ENCODE data around the gene MTX1. TPM values are rescaled to one million over a fixed set of nuclear protein-coding genes. Genes with fewer than 3 reads are reported as not detected.
"Not testable (repeated sequence)": the region's sequence is repeated elsewhere in the genome, so short reads cannot be mapped to it uniquely, and the experiment has no call there.

The MTX1 gene, protein sequence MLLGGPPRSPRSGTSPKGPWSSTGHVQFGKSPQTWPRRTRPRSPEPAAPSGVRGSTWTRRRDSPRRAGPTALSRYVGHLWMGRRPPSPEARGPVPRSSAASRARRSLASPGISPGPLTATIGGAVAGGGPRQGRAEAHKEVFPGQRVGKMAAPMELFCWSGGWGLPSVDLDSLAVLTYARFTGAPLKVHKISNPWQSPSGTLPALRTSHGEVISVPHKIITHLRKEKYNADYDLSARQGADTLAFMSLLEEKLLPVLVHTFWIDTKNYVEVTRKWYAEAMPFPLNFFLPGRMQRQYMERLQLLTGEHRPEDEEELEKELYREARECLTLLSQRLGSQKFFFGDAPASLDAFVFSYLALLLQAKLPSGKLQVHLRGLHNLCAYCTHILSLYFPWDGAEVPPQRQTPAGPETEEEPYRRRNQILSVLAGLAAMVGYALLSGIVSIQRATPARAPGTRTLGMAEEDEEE
- 10 to 100 TPM; 40.0 to 44.2 (median 42.2) TPM for polyA plus RNA-seq (ENCODE audit: insufficient read length in 3 of 3)

DNA sequence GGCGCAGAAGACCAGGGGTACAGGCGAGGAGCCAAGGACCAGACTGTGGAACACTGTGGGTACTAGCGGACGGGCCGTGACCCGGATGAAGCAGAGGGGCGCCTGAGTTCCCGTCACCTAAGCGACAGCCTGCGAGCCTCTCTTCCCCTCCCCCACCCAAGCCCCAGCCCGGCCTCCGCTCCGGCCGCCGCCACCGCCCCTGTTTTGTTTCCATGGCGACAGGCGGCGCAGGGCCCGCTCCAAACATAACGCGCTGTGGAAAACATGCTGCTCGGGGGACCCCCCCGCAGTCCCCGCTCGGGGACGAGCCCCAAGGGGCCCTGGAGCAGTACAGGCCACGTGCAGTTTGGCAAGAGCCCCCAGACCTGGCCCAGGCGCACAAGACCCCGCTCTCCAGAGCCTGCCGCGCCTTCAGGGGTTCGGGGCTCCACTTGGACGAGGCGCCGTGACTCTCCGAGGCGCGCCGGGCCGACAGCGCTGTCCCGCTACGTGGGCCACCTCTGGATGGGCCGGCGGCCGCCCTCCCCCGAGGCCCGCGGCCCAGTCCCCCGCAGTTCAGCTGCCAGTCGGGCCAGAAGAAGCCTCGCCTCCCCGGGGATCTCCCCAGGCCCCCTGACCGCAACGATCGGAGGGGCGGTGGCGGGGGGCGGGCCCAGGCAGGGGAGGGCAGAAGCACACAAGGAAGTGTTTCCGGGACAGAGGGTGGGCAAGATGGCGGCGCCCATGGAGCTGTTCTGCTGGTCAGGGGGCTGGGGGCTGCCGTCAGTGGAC is at the start of gene MTX1:
Gene MTX1 (plus strand): TSS at position 155 of the 771 bp plus-strand sequence. CDS start 110 bp downstream, at position 265.
- peak in 2 of 3 donors; percentile 78 to 83 for DNase-seq (ENCODE audit: low read depth in 3 of 3, low spot score in 2 of 3)

DNA sequence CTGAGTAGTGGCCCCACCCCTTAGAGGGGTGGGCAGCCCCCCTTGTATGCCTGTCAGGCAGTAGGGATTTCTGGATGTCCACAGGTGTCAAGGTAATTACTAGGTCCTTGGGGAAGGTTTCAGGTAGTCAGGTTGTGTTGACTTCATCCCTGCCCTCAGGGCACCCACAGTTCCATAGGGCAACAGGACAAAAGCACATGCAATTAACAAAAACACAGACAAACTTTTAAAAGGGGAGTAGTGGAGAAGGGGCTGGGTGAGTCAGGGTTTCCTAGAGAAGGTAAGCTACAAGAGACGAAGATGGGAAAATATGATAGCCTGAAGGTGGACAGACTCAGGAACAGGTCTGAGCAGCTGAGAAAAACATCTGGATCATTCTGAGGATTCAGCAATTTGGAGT is 49.5 kb upstream of the MTX1 start:
- no peak for DNase-seq (ENCODE audit: low read depth in 3 of 3, low spot score in 2 of 3)

DNA sequence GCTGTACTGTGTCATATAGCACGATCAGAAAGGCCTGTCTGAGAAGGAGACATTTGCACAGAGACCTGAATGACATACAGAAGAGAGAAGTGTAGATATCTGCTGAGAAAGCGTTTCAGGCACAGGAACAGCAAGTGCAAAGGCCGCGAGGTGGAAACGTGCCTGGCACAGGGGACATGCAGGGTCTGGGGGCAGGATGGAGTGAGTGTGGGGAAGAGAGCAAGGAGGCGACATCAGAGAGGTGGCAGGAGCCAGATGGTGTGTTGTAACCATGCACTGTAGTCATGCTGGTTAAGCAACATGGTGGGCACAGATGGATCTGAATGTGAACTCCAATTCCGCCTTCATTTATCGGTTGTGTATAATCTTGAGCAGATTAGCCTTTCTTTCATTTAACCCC is 48.4 kb upstream of the MTX1 start:
- no peak for DNase-seq (ENCODE audit: low read depth in 3 of 3, low spot score in 2 of 3)

DNA sequence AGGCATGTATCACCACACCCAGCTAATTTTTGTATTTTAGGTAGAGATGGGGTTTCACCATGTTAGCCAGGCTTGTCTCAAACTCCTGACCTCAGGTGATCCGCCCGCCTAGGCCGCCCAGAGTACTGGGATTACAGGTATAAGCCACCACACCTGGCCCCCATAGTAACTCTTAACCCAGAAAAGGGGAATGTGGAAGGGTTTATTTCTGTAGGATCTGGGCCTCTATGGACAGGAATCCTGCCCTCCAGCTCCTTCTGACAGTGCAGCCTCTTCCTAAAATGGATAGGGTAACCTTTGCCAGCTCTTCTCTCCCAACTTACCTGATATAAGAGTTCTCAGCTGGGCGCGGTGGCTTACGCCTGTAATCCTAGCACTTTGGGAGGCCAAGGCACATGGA is 45.9 kb upstream of the MTX1 start:
- not testable (repeated sequence) for DNase-seq (ENCODE audit: low read depth in 3 of 3, low spot score in 2 of 3)

DNA sequence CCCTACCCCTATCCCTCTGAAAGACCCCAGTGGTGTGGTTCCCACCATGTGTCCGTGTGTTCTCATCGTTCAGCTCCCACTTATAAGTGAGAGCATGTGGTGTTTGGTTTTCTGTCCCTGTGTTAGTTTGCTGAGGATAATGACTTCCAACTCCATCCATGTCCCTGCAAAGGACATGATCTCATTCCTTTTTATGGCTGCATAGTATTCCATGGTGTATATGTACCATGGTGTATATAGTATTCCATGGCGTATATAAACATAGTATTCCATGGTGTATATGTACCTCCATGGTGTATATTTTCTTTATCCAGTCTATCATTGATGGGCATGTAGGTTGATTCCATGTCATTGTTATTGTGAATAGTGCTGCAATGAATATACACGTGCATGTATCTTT is 44.7 kb upstream of the MTX1 start:
- not testable (repeated sequence) for DNase-seq (ENCODE audit: low read depth in 3 of 3, low spot score in 2 of 3)

DNA sequence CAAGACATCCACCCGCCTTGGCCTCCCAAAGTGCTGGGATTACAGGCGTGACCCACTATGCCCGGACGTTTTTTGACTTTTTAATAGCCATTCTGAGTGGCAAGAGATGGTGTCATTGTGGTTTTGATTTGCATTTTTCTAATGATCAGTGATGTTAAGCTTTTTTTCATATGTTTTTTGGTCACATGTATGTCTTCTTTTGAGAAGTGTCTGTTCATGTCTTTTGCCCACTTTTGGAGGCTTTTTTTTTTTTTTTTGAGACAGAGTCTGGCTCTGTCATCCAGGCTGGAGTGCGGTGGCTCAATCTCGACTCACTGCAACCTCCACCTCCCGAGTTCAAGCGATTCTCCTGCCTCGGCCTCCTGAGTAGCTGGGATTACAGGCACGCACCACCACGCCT is 43.9 kb upstream of the MTX1 start:
- not testable (repeated sequence) for DNase-seq (ENCODE audit: low read depth in 3 of 3, low spot score in 2 of 3)

DNA sequence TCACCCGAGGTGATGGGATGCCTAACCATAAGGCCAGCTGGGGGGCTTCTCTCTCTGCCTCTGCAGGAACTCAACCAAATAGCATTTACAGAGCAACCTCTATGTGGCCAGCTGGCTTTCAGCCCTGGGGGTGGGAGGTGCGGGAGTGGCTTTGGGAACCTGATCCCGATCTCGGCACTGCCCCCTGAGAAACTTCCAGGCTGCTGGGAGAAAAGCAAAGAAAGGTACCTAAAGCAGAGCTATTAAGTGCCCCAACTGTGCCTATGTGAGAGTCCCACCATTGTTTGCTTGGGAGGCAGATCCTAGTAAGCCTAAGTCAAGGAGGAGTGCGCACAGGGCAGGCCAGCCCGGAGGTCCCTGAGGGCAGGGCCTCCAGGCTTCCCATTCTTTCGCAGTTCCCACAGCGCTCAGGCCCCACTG is 42.4 kb upstream of the MTX1 start:
- no peak for DNase-seq (ENCODE audit: low read depth in 3 of 3, low spot score in 2 of 3)

DNA sequence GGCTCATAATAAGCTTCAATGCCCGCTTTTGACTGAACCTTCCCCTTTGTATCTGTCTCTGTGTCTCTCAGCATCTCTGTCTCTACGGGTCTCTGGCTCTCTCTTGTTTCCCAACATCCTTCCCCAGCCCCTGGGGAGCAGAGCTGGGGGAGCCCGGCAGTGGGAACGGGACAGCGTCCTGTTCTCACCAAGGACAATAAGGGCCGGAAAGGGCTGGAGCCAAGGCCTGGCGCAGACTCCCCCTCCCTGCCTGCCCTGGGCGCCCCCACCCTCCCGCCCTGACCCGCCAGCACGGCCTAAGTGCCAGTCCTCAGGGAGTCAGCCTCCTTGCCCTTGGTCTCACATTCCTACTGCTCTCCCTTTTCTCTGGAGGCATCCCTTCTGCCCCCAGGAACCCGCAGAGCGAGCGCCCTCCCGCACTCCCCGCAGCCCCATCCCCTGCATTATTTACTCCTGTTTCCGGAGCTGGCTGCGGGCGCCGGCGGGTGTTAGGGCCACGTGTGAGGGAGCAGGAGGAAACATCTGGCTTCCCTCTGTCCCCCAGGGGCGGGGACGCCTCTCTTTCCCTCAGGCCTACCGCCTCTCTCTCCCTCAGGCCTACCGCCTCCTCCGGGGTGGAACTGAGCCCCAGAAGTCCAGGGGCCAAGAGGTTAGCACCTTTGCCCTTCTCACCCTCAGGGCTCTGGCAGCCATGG is 41.9 kb upstream of the MTX1 start:
- DNase-seq (ENCODE audit: low read depth in 3 of 3, low spot score in 2 of 3): no peak

DNA sequence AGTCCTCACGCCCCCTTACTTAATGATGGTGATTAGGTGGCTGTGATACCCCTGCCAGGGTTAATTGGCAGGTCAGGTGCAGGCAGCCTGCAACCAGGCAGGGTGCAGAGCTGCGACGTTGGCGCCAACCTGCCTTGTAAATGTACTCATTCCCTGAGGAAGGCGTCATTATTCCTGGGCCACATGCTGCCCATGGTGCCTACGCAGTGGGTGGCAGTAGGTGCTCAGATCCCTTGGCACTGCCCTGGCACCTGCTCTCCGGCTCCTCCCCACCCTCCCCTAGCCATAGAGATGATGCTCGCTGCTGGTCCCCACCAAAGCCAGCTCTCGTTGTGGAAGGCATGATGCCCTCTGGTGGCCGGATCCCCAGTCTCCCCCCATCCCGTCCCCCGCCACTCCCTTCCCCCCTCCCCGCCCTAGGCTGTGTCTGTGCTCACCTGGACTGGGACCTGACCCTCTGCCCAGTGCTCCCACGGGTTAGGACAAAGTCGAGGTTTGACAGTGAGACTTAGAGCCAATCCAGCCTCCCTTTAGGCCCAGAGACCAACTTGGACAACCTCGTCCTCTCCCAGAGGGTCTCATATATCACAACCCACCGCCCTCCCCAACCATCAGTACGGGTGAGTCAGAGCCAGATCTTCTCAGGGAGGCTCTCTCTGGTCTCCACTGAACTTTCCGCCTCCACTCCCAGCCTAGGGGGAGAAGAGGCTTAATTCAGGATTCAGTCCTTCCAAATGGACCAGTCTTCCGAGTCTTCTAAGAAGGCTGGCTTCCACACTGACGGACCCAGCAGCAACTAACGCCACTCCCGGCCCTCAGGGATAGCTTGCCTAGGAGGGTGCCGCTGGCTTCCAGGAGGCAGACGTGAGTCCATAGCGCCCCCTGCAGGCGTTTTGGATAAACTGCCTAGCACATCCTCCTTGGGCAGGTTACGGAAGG is 41.1 kb upstream of the MTX1 start:
- DNase-seq (ENCODE audit: low read depth in 3 of 3, low spot score in 2 of 3): no peak

DNA sequence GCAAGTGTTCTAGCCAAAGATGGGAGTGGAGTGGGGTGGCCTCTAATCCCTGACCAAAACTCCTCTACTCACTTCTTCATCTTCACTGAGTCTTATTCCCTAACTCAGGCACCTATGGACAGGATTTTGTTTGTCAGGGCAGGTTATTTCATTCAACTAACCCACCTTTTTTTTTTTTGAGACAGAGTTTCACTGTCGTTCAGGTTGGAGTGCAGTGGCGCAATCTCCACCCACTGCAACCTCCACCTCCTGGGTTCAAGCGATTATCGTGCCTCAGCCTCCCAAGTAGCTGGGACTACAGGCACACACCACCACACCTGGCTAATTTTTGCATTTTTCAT is 40.4 kb upstream of the MTX1 start:
- DNase-seq (ENCODE audit: low read depth in 3 of 3, low spot score in 2 of 3): not testable (repeated sequence)

DNA sequence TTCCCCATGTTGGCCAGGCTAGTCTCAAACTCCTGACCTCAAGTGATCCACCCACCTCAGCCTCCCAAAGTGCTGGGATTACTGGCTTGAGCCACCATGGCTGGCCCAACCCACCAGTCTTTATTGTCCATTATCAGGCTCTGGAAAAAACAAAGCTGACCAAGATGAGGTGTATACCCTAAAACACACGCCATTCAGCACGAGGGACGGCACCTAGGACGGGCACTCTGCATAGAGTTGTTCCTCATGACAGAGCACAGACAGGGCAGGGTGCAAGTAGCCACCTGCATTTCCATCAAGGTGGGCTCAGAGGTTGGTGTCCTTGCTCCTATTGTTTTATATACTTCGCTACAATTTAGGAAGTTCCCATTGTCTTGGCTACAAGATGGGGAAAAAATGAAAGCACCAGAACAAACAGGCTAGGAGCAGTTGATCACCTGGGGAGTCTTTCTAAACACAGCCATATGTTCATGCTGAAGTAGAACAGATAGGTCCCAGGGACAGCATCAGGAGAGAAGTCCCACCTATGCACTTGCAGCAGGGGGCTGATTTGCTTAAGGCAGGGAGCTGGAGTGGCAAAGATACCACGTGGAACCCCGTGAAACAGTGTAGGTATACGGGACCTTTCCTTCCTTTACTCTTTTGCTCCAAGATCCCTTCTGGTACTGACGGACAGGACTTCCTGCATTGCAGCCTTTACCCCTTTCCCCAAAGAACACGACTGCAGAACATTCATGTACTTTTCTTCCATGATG is 39.9 kb upstream of the MTX1 start:
- no peak for DNase-seq (ENCODE audit: low read depth in 3 of 3, low spot score in 2 of 3)

DNA sequence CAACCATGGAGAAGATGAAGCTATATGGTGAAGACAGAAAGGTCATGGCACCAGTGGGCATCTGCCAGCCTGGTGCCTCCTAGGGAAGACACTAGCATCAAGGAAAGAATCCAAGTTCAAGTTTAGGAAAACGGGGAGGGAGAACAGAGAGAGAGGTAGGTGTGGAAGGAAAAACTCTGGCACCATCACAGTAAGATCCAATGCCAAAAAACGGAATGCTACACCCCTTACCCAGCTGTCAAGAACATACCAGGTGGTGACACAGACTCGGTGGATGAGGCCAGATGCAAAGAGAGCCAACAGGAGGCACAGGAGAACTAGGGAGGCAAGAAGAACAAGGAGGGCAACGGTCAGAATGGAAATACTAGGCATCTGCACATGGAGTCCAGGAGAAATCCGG is 39.0 kb upstream of the MTX1 start:
- no peak for DNase-seq (ENCODE audit: low read depth in 3 of 3, low spot score in 2 of 3)

DNA sequence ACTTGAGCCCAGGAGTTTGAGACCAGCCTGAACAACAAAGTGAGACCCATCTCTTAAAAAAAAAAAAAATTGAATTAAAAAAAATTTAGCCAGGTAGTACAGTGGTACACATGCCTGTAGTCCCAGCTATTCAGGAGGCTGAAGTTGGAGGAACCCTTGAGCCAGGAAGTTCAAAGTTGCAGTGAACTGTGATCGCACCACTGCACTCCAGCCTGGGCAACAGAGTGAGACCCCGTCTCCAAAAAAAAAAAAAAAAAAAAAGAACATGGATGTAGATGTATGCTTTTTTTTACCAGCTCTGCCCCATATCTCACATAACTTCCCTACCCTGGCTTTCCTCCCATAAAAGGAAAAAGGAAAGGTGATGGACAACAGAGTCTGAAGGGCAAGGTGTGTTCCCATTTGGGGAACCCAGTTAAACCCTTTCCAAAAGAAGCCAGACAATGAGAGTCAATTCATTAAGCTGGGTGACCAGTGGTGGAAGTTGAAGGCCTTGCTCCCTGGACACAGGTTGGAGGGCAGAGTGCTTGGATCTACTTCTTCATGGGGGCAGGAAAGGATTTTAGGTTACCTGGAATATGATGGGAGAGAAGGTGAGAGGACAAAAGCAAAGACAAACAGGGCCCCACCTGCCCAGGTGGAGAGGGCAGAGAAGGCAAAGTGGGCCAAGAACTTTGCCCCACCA is 38.3 kb upstream of the MTX1 start:
- no peak for DNase-seq (ENCODE audit: low read depth in 3 of 3, low spot score in 2 of 3)

DNA sequence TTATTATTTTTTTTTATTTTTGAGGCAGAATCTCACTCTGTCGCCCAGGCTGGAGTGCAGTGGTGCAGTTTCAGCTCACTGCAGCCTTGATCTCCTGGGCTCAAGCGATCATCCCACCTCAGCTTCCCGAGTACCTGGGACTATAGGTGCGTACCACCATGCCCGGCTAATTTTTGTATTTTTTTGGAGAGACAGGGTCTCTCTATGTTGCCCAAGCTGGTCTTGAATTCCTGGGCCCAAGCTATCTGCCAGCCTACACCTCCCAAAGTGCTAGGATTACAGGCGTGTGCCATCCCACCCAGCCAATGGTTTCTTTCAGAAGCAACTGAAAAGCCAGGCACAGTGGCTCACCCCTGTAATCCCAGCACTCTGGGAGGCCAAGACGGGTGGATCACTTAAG is 37.7 kb upstream of the MTX1 start:
- DNase-seq (ENCODE audit: low read depth in 3 of 3, low spot score in 2 of 3): no peak

DNA sequence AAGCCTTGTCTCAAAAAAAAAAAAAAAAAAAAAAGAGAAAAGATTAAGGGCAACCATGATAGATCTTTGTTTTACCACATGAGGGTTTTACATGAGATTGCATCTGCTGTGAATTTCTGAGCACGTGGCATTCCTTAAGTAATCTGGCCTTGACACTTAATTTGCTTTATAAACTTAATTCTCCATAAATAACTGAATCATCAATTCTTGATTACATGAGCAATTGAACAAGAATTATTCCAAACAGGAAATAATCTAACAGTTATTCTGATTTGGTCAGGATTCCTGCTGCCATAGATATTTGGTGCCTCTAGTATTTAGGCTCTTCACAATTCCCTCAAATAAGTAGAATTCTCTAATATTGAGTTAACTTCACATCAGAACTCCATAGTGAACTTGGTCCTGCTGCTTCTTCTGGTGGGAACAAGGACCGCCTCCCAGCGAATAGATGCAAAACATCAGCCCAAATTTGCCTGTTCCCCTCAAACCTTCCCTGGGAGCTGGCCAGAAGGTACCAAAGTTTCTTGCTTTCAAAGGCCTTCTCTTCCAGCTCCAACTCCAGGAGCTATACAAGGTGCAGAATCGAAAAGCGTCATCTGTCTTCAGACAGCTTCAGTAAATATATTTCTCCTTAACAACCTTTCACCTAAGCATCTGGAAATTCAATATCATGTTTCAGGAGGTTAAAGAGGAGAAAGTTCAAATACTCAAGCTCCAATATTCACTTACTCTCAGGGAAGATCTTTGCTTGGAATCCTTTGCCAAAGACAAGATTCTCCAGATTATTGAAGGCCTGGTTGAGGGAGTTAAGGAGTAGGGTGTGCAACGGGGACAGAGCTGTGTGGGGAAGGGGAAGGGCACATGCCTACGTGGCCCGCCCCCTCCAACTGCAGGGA is 36.4 kb upstream of the MTX1 start:
- DNase-seq (ENCODE audit: low read depth in 3 of 3, low spot score in 2 of 3): no peak

DNA sequence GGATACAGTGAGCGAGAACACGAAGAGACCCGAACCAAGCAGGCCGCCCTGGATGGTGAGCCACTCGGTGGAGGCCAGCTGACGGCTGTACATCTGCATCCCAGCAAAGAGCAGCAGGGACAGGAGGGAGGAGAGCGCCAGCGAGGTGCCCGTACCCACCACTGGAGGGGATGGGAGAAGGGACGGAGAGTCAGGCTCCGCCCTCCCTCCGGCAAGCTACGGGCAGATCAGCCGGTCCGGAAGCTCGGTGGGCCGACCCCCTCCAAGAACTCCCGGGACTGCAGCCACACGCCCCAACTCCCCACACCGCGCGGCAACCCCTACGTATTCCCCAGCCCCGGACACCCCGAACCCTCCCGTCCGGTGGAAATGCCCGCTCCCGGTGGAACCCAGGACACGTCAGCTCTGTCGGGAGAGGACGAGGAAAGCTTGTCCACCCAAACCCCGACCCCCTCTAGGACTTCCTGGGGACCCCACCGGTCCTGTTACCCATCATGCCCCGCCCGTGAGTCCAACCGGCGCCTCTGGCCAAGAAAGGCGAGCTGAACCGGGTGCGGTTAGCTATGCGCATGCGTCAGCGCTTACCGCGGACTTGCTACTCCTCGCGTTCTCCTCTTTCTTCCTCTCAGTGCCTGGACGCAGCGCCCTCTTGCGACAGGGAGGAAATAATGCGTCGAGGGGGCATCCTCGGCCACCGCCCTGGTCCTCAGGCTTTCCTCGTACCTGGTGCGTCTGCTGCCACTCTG is 35.6 kb upstream of the MTX1 start, which contains the start of gene KRTCAP2:
Gene KRTCAP2 (minus strand): TSS at position 573 of the 746 bp plus-strand sequence. CDS start 80 bp downstream, at position 493.
- peak in 2 of 3 donors; percentile 93 for DNase-seq (ENCODE audit: low read depth in 3 of 3, low spot score in 2 of 3)

Measured in right renal cortex interstitium (tissue), 3 donors.